GM21390 (cell line): ENCODE measurements around the gene PGM2L1.

ENCODE experiments used
- ATAC-seq: cut with Tn5 transposase; IDR thresholded peaks from one replicate; pipeline ENCODE4 v1.9.1; 2021; ENCODE audit not compliant: unreplicated experiment

The PGM2L1 gene

GRCh38 chr11:74307434-74307833, 90.8 kb downstream of the PGM2L1 start:
- no peak for ATAC-seq

- no peak for ATAC-seq
Observed at GRCh38 chr11:74306435-74307175, 91.6 kb downstream of the PGM2L1 start.

DNA sequence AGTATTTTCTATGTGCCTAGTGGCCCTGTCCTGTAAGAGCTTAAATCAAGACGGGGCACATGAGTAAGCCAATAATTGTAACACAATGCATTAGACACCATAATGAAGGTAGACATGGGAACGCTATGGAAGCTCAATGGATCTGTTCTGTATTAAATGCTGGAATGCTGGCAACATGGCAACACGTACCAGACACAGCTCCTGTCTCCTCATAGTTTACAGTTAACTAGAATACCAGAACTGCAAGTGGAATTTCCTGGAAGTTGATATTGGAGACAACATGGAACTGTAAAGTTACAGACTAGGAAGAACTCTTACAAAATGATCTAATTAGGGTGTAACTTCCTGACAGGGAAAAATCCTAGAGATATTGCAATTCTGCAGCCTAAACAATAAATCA, 99.2 kb downstream of the PGM2L1 start:
- no peak for ATAC-seq

DNA sequence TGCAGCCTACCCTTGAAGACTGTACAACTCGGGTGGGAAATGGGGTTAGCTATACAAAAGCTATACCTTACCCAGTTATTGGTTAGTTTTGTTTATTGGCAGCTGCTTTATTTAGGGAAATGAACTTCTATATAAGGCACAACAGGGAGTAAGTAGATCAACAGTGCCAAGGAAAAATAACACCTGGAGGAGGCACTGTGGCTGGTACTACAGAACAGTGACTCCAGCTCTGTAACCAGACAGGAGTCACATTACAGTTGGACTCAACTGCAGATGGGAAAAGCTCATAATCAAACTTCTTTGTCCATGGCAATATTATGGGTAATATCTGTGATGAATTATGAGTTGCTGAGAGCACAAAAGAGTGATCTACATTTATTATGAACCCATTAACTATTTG, 100.7 kb downstream of the PGM2L1 start:
- no peak for ATAC-seq

GRCh38 chr11:74288911-74289310, 109.3 kb downstream of the PGM2L1 start:
- ATAC-seq, result no peak

- ATAC-seq, result no peak
Observed at GRCh38 chr11:74288161-74288560, 110.1 kb downstream of the PGM2L1 start.

DNA sequence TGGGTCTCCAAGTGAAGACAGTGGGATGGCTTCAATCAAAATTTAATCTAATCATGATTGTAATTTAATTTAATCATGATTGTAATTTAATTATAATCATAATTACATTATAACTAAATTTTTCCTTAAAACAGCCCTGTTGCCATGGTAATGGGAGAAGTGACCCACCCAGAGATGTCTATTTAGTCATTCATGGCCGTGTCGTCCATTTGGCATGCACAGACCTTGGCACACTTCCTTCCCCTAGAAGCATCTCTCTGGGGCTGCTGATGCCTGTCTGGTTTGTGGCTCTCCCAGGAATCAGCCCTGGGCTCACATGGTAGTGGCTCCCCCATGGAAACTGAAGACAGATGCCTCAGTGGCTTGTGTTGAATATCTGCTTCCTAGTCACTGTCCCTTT, 113.8 kb downstream of the PGM2L1 start:
- no peak for ATAC-seq

DNA sequence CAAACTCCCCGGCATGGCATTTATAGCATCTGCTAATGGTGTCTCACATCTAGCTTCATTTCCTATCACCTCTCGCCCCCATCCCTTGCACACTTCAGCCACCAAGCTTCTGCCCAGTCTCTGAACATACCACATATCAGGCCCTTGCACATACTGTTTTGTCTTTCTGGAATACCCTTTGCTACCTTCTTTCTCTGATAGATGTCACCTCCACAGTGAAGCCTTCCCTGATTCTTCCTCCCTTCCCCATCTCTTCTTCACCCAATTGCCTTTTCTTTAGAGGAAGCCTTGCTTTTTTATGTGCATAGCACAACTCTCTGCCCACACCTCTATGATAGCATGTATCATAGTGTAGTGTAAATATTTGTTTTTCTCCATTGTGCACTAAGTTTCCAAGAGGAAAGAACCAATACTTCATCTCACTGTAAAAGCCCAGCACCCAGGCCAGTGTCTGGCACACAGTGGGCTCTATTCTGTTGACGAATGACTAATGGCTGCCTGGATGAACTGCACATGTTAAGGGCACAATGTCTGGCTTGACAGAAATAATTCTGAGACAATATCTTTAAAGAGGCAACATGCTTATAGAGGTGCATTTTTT, 114.6 kb downstream of the PGM2L1 start:
- no peak for ATAC-seq

DNA sequence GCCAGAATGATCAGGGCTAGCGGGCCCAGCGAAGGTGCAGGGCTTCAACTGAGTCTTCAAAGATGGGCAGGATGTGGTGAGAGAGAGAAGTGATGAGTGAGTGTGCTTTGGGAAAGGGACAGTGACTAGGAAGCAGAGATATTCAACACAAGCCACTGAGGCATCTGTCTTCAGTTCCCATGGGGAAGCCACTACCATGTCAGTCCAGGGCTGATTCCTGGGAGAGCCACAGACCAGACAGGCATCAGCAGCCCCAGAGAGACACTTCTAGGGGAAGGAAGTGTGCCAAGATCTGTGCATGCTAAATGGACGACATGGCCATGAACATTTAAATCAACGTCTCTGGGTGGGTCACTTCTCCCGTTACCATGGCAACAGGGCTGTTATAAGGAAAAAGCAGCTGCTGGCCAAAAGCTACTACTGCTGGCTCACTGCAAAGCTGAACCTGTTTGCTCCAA, 115.3 kb downstream of the PGM2L1 start:
- no peak for ATAC-seq

DNA sequence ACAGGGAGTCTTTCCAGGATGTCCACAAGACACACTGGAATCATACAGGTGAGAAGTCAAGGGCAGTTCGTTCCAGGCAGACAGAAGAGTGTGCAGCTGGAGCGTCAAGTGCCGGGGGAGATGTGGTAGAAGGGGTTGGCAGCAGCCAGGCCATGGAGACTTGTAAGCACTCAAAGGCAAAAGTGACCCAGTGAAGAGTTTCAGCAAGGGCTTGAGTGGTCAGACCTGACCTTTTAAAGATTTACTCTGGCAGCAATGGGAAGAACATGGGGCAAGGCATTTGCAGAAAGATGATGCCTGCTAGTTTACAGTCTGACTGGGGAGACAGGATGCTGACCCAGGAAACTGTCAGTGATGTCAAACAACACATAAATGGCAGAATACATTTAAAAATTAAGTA, 115.8 kb downstream of the PGM2L1 start:
- ATAC-seq, result no peak

DNA sequence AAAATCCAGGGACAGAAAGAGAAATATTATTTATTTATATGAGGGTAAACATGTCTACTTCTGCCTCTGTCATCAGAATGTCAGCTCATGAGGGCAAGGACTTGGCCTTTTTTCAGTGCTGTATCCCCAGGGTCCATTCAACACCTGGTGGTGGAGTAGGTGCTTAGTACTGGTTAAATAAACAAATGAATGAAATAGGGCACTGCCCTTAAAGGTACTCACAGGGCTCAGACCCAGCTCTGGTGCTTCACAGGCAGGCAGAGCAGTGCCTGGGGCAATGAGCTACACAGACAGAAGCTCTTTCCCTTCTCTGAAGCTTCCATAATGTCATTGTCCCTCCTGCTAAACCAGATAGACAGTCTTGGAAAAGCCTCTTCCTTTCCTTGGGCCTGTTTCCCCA, 117.7 kb downstream of the PGM2L1 start:
- no peak for ATAC-seq
